ENCODE results near the gene GPC6.

GPC6 gene

DNA sequence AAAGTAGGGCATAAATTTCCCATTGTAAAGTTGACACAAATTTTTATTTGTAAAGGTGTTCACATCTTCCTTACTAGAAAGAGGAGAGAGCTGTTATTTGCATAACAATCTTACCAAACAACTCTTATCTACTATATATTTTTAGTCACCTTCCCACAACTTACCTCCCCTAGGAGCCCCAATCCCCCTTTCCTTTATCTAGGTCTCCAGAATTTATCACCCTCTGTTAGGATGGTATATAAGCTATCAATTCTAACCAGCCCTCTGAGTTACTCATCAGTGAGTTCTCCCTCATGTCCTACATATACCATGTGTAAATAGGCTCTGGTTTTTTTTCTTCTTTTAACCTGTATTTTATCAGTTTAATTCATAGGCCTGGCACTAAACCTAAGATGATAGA is 1190.7 kb downstream of the GPC6 start:
- no peak for DNase-seq (ENCODE audit: low read depth in 4 of 4, low spot score in 1 of 4)

- peak in 1 of 4 experiments; percentile 40 for DNase-seq (ENCODE audit: low read depth in 4 of 4, low spot score in 1 of 4)
These were observed 1192.8 kb downstream of the GPC6 start for GRCh38 chr13:94419304-94419924.

GRCh38 chr13:94419925-94420305 is 1193.3 kb downstream of the GPC6 start:
- DNase-seq (ENCODE audit: low read depth in 4 of 4, low spot score in 1 of 4), result no peak

DNA sequence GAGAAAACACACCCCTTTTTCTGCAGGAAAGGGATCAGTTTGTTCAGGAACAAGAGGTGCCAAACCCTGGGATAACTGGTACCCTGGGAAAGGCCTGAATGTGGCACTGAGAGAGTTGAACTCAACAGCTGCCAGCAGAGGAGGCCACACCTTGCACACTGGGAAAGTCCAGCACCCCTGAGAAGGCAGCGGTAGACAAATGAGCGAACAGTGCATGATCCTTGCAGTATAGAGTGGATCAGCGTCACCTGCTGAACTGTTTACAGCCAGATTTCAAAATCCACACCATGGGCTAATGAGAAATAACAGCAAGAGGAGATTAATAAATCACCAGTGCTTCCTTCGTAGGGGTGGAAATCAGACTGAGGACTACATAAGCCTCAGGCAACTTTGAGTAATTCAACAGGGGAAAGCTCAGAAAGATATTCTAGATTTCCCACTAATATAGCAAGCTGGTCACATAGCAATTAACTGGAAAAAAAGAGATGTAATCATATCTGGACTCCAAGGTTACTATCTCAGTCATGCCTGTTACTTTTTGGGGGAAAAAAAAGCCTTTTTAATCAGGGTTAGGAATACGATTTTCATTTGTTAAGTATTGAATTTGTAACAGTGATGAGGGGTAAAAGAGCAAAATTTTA is 1200.8 kb downstream of the GPC6 start:
- DNase-seq (ENCODE audit: low read depth in 4 of 4, low spot score in 1 of 4), result no peak

DNA sequence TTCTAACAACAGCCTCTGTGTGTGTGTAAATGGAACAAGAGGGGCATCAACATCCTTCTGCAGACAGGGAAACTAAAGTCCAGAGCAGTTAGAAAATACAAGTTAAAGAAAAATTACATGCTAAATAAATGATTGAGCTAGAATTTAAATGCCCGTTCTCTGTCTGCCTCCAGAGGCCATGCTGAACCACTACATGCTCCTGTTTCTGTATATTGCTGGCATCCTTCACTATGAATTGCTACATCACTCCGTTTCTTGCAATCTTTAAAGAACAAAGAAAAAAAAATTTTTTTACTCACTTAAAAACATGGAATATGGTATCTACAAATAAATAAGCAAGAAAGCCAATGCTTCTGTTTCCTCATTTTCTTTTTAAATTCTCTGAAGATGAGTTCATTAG is 1205.0 kb downstream of the GPC6 start:
- DNase-seq (ENCODE audit: low read depth in 4 of 4, low spot score in 1 of 4), result no peak

GRCh38 chr13:94431987-94432386 is 1205.4 kb downstream of the GPC6 start:
- DNase-seq (ENCODE audit: low read depth in 4 of 4, low spot score in 1 of 4), result no peak

DNA sequence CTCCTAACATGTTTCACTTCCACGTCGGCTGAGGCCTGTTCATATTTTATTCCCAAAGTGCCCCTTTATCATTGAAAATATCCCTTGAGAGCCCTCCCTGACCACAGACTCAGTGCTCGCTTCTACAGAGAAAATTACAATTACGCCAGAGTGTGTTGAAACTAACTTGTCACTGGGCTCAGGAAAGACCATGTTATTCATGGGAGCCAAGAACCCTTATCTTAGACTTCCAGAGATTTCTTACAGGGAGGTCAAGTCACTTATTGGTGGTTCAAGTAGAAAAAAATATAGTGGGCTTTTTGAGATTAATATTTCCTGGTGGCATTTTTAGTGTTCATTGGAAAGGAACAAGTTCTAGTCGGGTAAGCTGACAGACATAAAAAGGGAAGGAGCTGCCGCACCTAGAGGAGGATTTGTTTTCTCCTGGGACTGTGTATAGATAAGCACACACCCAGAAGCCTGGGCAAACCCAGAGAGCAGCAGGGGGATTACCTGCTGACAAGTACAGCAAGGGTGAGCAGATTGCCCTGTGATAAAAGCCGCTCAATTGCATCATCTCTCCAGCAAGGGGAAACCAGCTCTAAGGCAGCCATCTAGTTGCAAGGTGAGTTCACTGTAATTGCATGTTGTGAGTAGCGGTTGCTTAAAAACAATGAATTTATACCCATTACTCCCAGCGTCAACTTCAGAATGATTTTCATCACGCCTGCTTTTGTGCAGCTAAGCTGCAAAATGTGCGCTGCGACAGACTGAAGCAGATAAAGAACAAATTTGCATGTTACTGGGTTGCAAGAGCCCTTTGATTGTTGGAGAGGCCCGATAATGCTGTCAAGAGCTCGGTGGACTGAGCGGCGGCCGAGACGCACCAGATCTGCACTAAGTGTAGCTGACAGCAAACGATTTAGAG is 1206.7 kb downstream of the GPC6 start:
- no peak for DNase-seq (ENCODE audit: low read depth in 4 of 4, low spot score in 1 of 4)

GRCh38 chr13:94435604-94436226 is 1209.1 kb downstream of the GPC6 start:
- DNase-seq (ENCODE audit: low read depth in 4 of 4, low spot score in 1 of 4), result no peak

GRCh38 chr13:94444826-94445225 is 1218.2 kb downstream of the GPC6 start:
- no peak for DNase-seq (ENCODE audit: low read depth in 4 of 4, low spot score in 1 of 4)

DNA sequence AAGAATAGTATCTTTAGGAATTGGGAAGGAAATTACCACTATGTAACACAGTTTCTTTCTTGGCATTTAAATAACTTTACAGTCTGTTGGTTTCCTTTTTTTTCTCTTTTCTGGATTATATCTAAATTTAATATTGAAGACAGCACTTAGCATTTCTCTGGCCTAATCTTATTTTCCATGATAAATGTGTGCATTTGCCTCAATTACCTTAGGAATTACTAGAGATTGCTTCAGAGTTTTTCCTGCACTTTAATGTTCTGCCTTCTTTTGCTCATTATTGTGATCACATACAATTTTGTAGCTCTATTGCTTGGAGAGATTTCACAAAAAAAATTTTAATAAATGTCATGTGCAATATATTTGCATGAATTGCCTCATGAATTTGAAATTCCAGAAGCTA is 1227.7 kb downstream of the GPC6 start:
- DNase-seq (ENCODE audit: low read depth in 4 of 4, low spot score in 1 of 4), result no peak

- DNase-seq (ENCODE audit: low read depth in 4 of 4, low spot score in 1 of 4), result no peak
These were observed 1228.3 kb downstream of the GPC6 start for GRCh38 chr13:94454906-94455305.

GRCh38 chr13:94455414-94455813 is 1228.8 kb downstream of the GPC6 start:
- DNase-seq (ENCODE audit: low read depth in 4 of 4, low spot score in 1 of 4), result no peak
